Progenitor cell of endocrine pancreas (in vitro differentiated cells): ENCODE data around the gene NWD2. TPM values are rescaled to one million over a fixed set of nuclear protein-coding genes. Genes with fewer than 3 reads are reported as not detected.
"Not testable (repeated sequence)": the region's sequence is repeated elsewhere in the genome, so short reads cannot be mapped to it uniquely, and the experiment has no call there.

Experiments
- DNase-seq: peaks from one replicate; pipeline ENCODE4 v3.0.0; 2021; ENCODE audit warnings: low spot score; ENCODE audit not compliant: unreplicated experiment
- H3K27ac Mint-ChIP-seq: 2 replicates; pipeline ENCODE4 v1.8.0; 2021; ENCODE audit warnings: mild to moderate bottlenecking, moderate library complexity, mixed read lengths
- H3K27me3 Mint-ChIP-seq: 2 replicates; pipeline ENCODE4 v1.8.0; 2021; ENCODE audit warnings: mixed read lengths
- H3K36me3 Mint-ChIP-seq: 2 replicates; pipeline ENCODE4 v1.8.0; 2022; ENCODE audit warnings: mixed read lengths; ENCODE audit not compliant: insufficient read depth
- H3K4me1 Mint-ChIP-seq: 2 replicates; pipeline ENCODE4 v1.8.0; 2021; ENCODE audit warnings: low read depth, mixed read lengths
- H3K4me3 Mint-ChIP-seq: 2 replicates; pipeline ENCODE4 v1.8.0; 2021; ENCODE audit warnings: low read depth, mild to moderate bottlenecking, moderate library complexity, mixed read lengths
- H3K9me3 Mint-ChIP-seq: 2 replicates; pipeline ENCODE4 v1.8.0; 2021; ENCODE audit warnings: low read depth, mixed read lengths
- CTCF ChIP-seq: fragments of 200-600 bp; sonication (generic); IDR thresholded peaks from one replicate; pipeline ENCODE4 v1.5.0; 2021; ENCODE audit warnings: antibody characterized with exemption, mild to moderate bottlenecking; ENCODE audit not compliant: unreplicated experiment
- microRNA-seq: library from miRNA; unstranded; fragments of <30 nt; microRNA quantifications from one replicate; pipeline ENCODE4 v1.1.0, GENCODE V29; 2020; ENCODE audit warnings: borderline number of aligned reads; ENCODE audit not compliant: unreplicated experiment
- total RNA-seq: library from RNA; stranded (reverse); gene quantifications from 2 replicates; pipeline ENCODE4 v1.2.1, GENCODE V29; 2021

Gene NWD2
- total RNA-seq, 1 donor from 2014 or later = 0.05 TPM

DNA sequence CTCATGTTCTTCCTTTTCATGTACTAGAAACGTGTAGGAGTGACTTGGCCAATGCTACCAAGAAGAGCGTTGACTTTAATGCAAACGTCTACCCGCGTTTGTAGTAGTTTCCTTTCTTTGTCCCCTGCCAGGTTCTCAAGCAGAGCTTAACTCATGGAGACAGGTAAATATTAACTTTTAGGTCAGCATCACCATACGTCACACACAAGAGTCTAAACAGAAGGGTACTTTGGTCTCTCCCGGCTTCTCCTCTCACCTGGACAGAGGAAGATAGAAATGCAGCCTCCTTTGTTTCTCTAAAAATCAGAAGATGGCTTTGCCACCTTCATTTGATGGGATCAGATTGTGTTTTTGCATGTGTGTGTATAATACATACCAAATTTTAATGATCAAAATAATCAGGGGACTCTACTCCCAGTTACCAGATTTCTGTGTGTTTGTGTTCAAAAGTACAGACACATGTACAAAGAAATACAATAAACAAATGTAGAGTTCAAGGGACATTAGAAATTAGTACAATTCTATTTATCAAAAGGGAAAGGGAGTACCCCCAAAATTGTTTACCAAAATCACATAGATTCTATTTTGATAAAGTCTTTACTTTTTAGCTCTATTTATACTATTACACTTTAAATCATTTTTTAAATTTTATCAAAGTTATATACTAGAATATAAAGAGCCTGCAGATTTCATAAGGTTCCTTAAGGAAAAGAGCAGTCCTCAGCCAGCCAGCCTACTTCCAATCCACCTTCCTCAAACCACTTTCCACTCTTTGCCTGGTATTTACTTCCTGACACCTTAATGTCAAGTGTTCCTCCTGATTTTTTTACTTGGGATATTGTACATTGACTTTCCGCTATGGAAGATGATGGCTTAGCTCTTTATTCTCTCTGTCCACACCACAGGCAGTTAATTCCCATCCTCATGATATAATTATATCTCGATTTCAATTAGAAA is 246.1 kb downstream of the NWD2 start:
- Mint-ChIP-seq H3K36me3 (peaks cover 9% of the 10 kb centered on the region), H3K4me3 (peak overlapping the region; percentile 37), H3K9me3 (peaks cover 6% of the 10 kb centered on the region), H3K27me3 (no peaks in the 10 kb centered on the region), H3K27ac (peak overlapping the region; percentile 97), H3K4me1 (peaks cover 25% of the 10 kb centered on the region)
- no peak for DNase-seq
- TF ChIP-seq CTCF = no peak

DNA sequence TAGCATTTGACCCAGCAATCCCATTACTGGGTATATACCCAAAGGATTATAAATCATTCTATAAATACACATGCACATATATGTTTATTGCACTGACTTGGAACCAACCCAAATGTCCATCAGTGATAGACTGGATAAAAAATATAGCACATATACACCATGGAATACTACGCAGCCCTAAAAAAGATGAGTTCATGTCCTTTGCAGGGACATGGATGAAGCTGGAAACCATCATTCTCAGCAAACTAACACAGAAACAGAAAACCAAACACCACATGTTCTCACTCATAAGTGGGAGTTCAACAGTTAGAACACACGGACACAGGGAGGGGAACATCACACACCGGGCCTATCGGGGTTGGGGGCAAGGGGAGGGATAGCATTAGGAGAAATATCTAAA is 250.8 kb downstream of the NWD2 start:
- H3K4me3 Mint-ChIP-seq, DNase-seq, H3K27me3 Mint-ChIP-seq, H3K4me1 Mint-ChIP-seq, H3K27ac Mint-ChIP-seq: not testable (repeated sequence)
- Mint-ChIP-seq H3K36me3 (peaks cover 17% of the 10 kb centered on the region), H3K9me3 (peaks cover 30% of the 10 kb centered on the region)

Small RNAs within 50 kb of the gene (microRNA-seq; reads per million reads assigned to microRNA genes)
- not detected for gene MIR4801
